Breast epithelium (tissue), 4 donors: ENCODE measurements around the gene GATAD2A. TPM values are rescaled to one million over a fixed set of nuclear protein-coding genes. Genes with fewer than 3 reads are reported as not detected.

ENCODE experiments used
- DNase-seq, 2 donors: peaks; one replicate each; pipeline ENCODE4 v3.0.0-alpha.2; 2019; ENCODE audit warnings: low spot score in 2 of 2
- H3K27ac ChIP-seq, 2 donors: fragments of 200-600 bp; sonication (generic) in 1 of 2; one replicate each; pipeline ENCODE4 v1.5.1; 2016 to 2019; ENCODE audit warnings: mild to moderate bottlenecking in 1 of 2
- H3K27me3 ChIP-seq, 2 donors: fragments of 200-600 bp; sonication (generic) in 1 of 2; one replicate each; pipeline versions ENCODE4 v1.5.1 to v1.6.0; 2017 to 2019; ENCODE audit warnings: control low read depth in 1 of 2, mild to moderate bottlenecking in 1 of 2
- H3K36me3 ChIP-seq: fragments of 200-600 bp; one replicate; pipeline ENCODE4 v1.5.1; 2019
- H3K4me1 ChIP-seq, 2 donors: fragments of 200-600 bp; sonication (generic); one replicate each; pipeline ENCODE4 v1.5.1; 2016 to 2019; ENCODE audit warnings: control low read depth in 1 of 2
- H3K4me3 ChIP-seq, 3 donors: fragments of 200-600 bp; sonication (generic); 1 replicate in 2 of 3; 2 replicates in 1 of 3; pipeline ENCODE4 v1.5.1; 2016 to 2019; ENCODE audit warnings: mild to moderate bottlenecking in 3 of 3, moderate library complexity in 2 of 3
- H3K9me3 ChIP-seq, 2 donors: fragments of 200-600 bp; sonication (generic) in 1 of 2; one replicate each; pipeline ENCODE4 v1.5.1; 2016 to 2019; ENCODE audit warnings: control low read depth in 1 of 2
- CTCF ChIP-seq, 3 donors: fragments of 450-650 bp; IDR thresholded peaks; one replicate each; pipeline ENCODE4 v1.5.1; 2016 to 2017; ENCODE audit warnings: antibody characterized with exemption in 3 of 3, mild to moderate bottlenecking in 3 of 3, moderate library complexity in 3 of 3
- POLR2A ChIP-seq: fragments of 450-650 bp; IDR thresholded peaks from one replicate; pipeline ENCODE4 v1.6.1; 2016; ENCODE audit warnings: antibody characterized with exemption, mild to moderate bottlenecking, moderate library complexity
- POLR2AphosphoS5 ChIP-seq, 3 donors: sonication (generic); formaldehyde crosslinking; IDR thresholded peaks; one replicate each; pipeline ENCODE4 v1.6.1; 2017; ENCODE audit warnings: antibody characterized with exemption in 3 of 3
- intact Hi-C: fragments of 100-400 bp; cut with DNase I; formaldehyde crosslinking; loops from one replicate; pipeline ENCODE4 v1.15.1; 2023; ENCODE audit warnings: low total_unique reads
- total RNA-seq, 3 donors: library from RNA; depleted of rRNA; stranded (reverse); fragments of >200 nt; gene quantifications; one replicate each; pipeline ENCODE4 v1.1.0, GENCODE V29; 2016

Gene GATAD2A
- total RNA-seq, 3 donors from 2014 or later: 29.1 to 38.7 (median 33.6) TPM

- H3K4me1 ChIP-seq: peaks cover 0 to 1% of the 10 kb centered on the region in 2 donors
- TF ChIP-seq POLR2A: no peak
- no peak for TF ChIP-seq CTCF (IDR thresholded peaks at IDR 0.05)
- TF ChIP-seq POLR2AphosphoS5 (IDR thresholded peaks at IDR 0.05): no peak
- no peak overlapping the region for H3K4me3 ChIP-seq
- DNase-seq: no peak
- no peaks in the 10 kb centered on the region for H3K9me3 ChIP-seq
- H3K36me3 ChIP-seq: no peaks in the 10 kb centered on the region
- no peak overlapping the region for H3K27ac ChIP-seq
- H3K27me3 ChIP-seq: no peaks in the 10 kb centered on the region
- intact Hi-C loops: no loop called here
Measured at GRCh38 chr19:19482809-19483596, 77.5 kb downstream of the GATAD2A start.

GRCh38 chr19:19485161-19485997 is 79.9 kb downstream of the GATAD2A start:
- peaks cover 9 to 12% of the 10 kb centered on the region in 2 donors for H3K4me1 ChIP-seq

DNA sequence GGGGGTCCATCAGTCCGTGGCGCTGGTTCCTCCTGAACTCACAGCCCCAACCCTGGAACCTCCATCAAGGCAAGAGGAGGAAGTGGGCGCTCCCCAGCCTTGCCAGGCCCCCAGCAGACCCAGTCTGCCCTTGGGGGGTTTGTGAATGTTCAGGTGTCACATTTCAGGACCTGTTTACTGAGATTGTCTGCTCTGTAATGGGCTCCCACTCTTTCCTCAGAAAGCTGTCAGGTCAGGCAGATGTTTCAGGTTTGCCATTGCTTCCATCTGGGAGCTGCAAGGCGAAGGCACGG is 80.5 kb downstream of the GATAD2A start:
- intact Hi-C loops: no loop called here
- TF ChIP-seq POLR2A (no peak), CTCF (IDR thresholded peaks at IDR 0.05) (no peak), POLR2AphosphoS5 (IDR thresholded peaks at IDR 0.05) (no peak)
- Histone ChIP-seq H3K4me3 (no peak overlapping the region), H3K27me3 (no peaks in the 10 kb centered on the region), H3K36me3 (no peaks in the 10 kb centered on the region), H3K4me1 (peaks cover 9 to 12% of the 10 kb centered on the region in 2 donors), H3K9me3 (no peaks in the 10 kb centered on the region), H3K27ac (peak overlapping the region in 1 of 2 donors; percentile 42)
- no peak for DNase-seq

More at GRCh38 chr19:19485161-19485997, 79.9 kb downstream of the GATAD2A start:
- no peak overlapping the region for H3K4me3 ChIP-seq
- H3K36me3 ChIP-seq: no peaks in the 10 kb centered on the region
- intact Hi-C loops: no loop called here
- no peak for TF ChIP-seq POLR2AphosphoS5 (IDR thresholded peaks at IDR 0.05)
- TF ChIP-seq POLR2A: no peak
- no peak for TF ChIP-seq CTCF (IDR thresholded peaks at IDR 0.05)
- no peak for DNase-seq
- H3K9me3 ChIP-seq: no peaks in the 10 kb centered on the region
- H3K27me3 ChIP-seq: no peaks in the 10 kb centered on the region
- H3K27ac ChIP-seq: peak overlapping the region in 1 of 2 donors; percentile 60

- DNase-seq: no peak
- no peaks in the 10 kb centered on the region for H3K36me3 ChIP-seq
- intact Hi-C loops: no loop called here
Measured at GRCh38 chr19:19486343-19487076, 81.0 kb downstream of the GATAD2A start.

More at GRCh38 chr19:19486343-19487076, 81.0 kb downstream of the GATAD2A start:
- no peak overlapping the region for H3K4me3 ChIP-seq
- no peaks in the 10 kb centered on the region for H3K9me3 ChIP-seq
- peaks cover 9 to 12% of the 10 kb centered on the region in 2 donors for H3K4me1 ChIP-seq
- TF ChIP-seq POLR2AphosphoS5 (IDR thresholded peaks at IDR 0.05) (no peak), POLR2A (no peak), CTCF (IDR thresholded peaks at IDR 0.05) (no peak)
- H3K27me3 ChIP-seq: no peaks in the 10 kb centered on the region
- H3K27ac ChIP-seq: peak overlapping the region in 1 of 2 donors; percentile 42
